Endothelial cell (in vitro differentiated cells): ENCODE data around the gene MAP2K3. TPM values are rescaled to one million over a fixed set of nuclear protein-coding genes. Genes with fewer than 3 reads are reported as not detected.
A peak's percentile ranks its signal among the peaks of the same experiment; 100 is the strongest.

ENCODE experiments used
- DNase-seq: peaks from one replicate; pipeline ENCODE4 v3.0.0; 2021; ENCODE audit warnings: low spot score
- H3K27ac Mint-ChIP-seq: one replicate; pipeline ENCODE4 v1.8.0; 2021; ENCODE audit warnings: mixed read lengths, inconsistent platforms; ENCODE audit not compliant: unreplicated experiment
- H3K27me3 Mint-ChIP-seq: one replicate; pipeline ENCODE4 v1.8.0; 2021; ENCODE audit warnings: mild to moderate bottlenecking, moderate library complexity, mixed read lengths, inconsistent platforms; ENCODE audit not compliant: unreplicated experiment
- H3K36me3 Mint-ChIP-seq: one replicate; pipeline ENCODE4 v1.8.0; 2021; ENCODE audit warnings: mild to moderate bottlenecking, low read depth, mixed read lengths, inconsistent platforms; ENCODE audit not compliant: unreplicated experiment
- H3K4me1 Mint-ChIP-seq: one replicate; pipeline ENCODE4 v1.8.0; 2021; ENCODE audit warnings: mild to moderate bottlenecking, mixed read lengths, inconsistent platforms; ENCODE audit not compliant: unreplicated experiment
- H3K4me3 Mint-ChIP-seq: one replicate; pipeline ENCODE4 v1.8.0; 2021; ENCODE audit warnings: mild to moderate bottlenecking, mixed read lengths, inconsistent platforms; ENCODE audit not compliant: unreplicated experiment
- H3K9me3 Mint-ChIP-seq: one replicate; pipeline ENCODE4 v1.8.0; 2021; ENCODE audit warnings: mixed read lengths, inconsistent platforms; ENCODE audit not compliant: unreplicated experiment
- total RNA-seq: library from RNA; stranded (reverse); fragmentation: NEBNext Ultra II Directional; extraction: Animal tissue kit (Norgen Biotek cat#: 25700); gene quantifications from one replicate; pipeline ENCODE4 v1.2.1, GENCODE V29; 2021; ENCODE audit not compliant: unreplicated experiment
- TF ChIP-seq, protein P1 (sequence below): fragments of 200-600 bp; sonication (generic); IDR thresholded peaks from one replicate; pipeline ENCODE4 v1.5.0; 2021; ENCODE audit warnings: antibody characterized with exemption; ENCODE audit not compliant: unreplicated experiment

MAP2K3 gene
- total RNA-seq, 1 donor from 2014 or later, result 65.8 TPM

DNA sequence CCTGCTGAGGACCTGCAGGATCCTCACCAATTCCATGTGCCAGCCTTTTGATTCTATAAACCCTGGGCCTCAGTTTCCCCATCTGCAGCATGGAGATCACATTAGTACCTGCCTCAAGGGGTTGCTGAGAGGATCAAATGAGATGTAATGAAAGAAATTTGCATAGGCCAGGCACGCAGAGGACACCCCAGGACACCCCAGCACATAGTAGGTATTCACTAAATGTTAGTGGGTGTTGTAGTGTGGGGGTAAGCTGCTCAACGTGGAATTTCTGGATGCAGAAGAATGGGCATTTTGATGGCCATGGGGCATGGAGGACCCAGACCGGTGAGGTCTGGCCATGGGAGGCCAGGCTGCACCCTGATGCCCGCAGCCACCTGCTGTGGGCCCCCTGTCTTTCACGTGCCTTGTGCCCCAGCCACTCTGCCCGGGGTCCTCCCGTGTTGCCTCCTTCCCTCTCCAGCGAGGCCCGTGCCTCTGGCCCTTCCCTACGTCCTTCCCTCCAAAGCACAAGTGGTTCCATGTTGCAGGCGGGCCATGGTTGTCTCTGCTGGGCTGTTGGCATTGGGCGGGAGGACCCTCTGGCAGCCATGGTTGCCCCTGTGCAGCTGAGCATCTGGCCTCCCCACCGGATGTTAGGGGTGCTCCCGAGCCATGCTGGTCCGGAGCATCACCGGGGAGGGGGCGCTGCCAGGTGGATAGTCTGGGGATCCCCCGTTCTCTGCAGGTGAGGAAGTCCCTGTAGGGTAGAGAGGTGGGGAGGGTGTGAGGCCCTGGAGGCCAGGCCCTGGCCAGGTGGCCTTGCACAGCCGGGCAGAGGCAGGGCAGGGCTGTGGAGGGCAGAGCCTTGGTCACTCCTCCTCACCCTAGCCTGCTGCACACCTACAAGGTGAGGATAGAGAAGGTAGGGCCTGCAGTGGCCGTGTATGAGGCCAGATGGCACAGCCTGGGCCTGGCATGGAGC lies 8.6 kb downstream of the MAP2K3 start:
- no peak overlapping the region for H3K27ac Mint-ChIP-seq
- H3K4me1 Mint-ChIP-seq, result peaks cover 15% of the 10 kb centered on the region
- peaks cover 4% of the 10 kb centered on the region for H3K9me3 Mint-ChIP-seq
- DNase-seq, result no peak
- peaks cover 24% of the 10 kb centered on the region for H3K27me3 Mint-ChIP-seq
- TF ChIP-seq, protein P1, sequence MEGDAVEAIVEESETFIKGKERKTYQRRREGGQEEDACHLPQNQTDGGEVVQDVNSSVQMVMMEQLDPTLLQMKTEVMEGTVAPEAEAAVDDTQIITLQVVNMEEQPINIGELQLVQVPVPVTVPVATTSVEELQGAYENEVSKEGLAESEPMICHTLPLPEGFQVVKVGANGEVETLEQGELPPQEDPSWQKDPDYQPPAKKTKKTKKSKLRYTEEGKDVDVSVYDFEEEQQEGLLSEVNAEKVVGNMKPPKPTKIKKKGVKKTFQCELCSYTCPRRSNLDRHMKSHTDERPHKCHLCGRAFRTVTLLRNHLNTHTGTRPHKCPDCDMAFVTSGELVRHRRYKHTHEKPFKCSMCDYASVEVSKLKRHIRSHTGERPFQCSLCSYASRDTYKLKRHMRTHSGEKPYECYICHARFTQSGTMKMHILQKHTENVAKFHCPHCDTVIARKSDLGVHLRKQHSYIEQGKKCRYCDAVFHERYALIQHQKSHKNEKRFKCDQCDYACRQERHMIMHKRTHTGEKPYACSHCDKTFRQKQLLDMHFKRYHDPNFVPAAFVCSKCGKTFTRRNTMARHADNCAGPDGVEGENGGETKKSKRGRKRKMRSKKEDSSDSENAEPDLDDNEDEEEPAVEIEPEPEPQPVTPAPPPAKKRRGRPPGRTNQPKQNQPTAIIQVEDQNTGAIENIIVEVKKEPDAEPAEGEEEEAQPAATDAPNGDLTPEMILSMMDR, result no peak
- H3K4me3 Mint-ChIP-seq, result no peak overlapping the region
- H3K36me3 Mint-ChIP-seq, result peaks cover 39% of the 10 kb centered on the region

- peaks cover 14% of the 10 kb centered on the region for H3K4me1 Mint-ChIP-seq
- H3K27me3 Mint-ChIP-seq, result peaks cover 22% of the 10 kb centered on the region
- TF ChIP-seq, protein P1, result no peak
- no peak overlapping the region for H3K4me3 Mint-ChIP-seq
- H3K9me3 Mint-ChIP-seq, result peaks cover 4% of the 10 kb centered on the region
- peaks cover 43% of the 10 kb centered on the region for H3K36me3 Mint-ChIP-seq
- DNase-seq, result no peak
- H3K27ac Mint-ChIP-seq, result no peak overlapping the region
Measured at GRCh38 chr17:21293831-21294210, 9.3 kb downstream of the MAP2K3 start.

GRCh38 chr17:21294321-21295035 lies 10.0 kb downstream of the MAP2K3 start:
- H3K9me3 Mint-ChIP-seq, result peaks cover 4% of the 10 kb centered on the region
- no peak for DNase-seq
- H3K27ac Mint-ChIP-seq, result peak overlapping the region; percentile 1
- peak overlapping the region; percentile 34 for H3K4me3 Mint-ChIP-seq
- peaks cover 21% of the 10 kb centered on the region for H3K27me3 Mint-ChIP-seq
- peaks cover 43% of the 10 kb centered on the region for H3K36me3 Mint-ChIP-seq
- TF ChIP-seq, protein P1, result no peak
- H3K4me1 Mint-ChIP-seq, result peaks cover 12% of the 10 kb centered on the region

DNA sequence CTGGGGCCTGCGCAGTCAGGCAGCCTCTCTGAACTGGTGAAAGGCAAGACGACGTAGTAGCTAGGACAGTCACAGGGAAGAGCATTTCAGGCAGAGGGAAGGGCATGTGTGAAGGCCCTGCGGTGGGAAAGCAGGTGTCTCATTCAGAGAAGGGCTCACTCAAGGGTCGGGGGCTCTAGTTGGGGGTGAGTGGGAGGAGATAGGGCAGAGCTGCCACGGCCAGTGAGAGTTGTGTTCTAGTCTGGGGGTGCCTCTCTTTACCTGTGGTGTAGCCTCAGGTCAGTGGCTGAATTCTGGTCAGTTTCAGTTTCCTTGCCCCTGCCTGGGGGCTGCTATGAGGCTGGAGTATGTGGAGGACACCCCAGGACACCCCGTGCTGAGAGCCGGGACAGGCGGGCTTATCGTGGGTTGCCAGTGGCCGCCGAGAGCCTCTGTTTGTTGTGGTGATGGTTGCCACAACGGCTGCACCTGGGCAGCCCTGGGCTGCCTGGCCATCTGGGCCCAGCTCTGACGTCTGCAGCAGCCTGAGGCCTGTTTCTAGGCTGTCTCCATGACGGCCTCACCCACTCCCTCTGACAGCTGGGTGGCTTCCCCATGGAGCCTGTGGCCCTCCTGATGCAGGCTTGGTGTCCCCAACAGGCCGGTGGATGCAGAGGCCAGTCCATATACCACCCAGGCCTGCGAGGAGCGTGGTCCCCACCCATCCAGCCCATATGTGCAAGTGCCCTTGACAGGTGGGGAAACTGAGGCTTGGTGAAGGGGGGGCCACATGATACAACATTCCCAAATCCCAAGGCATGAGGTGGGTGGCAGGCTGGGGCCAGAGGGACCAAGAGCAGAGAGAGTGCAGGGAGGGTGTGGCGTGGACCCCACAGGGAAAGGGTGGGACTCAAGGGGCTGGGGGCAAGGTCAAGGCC lies 10.8 kb downstream of the MAP2K3 start:
- Mint-ChIP-seq H3K4me3 (no peak overlapping the region), H3K9me3 (peaks cover 4% of the 10 kb centered on the region), H3K27ac (peak overlapping the region; percentile 1), H3K36me3 (peaks cover 49% of the 10 kb centered on the region), H3K4me1 (peaks cover 12% of the 10 kb centered on the region), H3K27me3 (peaks cover 27% of the 10 kb centered on the region)
- TF ChIP-seq, protein P1, result no peak
- DNase-seq, result no peak
